CD8-positive, alpha-beta memory T cell (primary cell): ENCODE results near the gene DNAJC1. TPM values are rescaled to one million over a fixed set of nuclear protein-coding genes. Genes with fewer than 3 reads are reported as not detected.
"Not testable (repeated sequence)": the region's sequence is repeated elsewhere in the genome, so short reads cannot be mapped to it uniquely, and the experiment has no call there.

Experiments
- CTCF ChIA-PET: fragments of 350-600 bp; sonication (Branson Sonifier 250); formaldehyde crosslinking; loops from one replicate; lab custom pipeline; 2021; ENCODE audit warnings: antibody characterized with exemption; lab: Charles Lee
- POLR2A ChIA-PET: fragments of 350-600 bp; sonication (Branson Sonifier 250); formaldehyde crosslinking; loops from one replicate; lab custom pipeline; 2021; ENCODE audit warnings: antibody characterized with exemption; lab: Charles Lee
- DNase-seq, 5 donors: peaks; one replicate each; pipeline versions ENCODE4 v3.0.0 to v3.0.0-alpha.2; 2020 to 2022; ENCODE audit warnings: mixed read lengths in 1 of 5
- H3K27ac ChIP-seq: one replicate; pipeline ENCODE4 v1.7.0; 2013; ENCODE audit warnings: low read depth, mild to moderate bottlenecking, low read length, moderate library complexity
- H3K27me3 ChIP-seq: 2 replicates; pipeline ENCODE4 v1.7.0; 2013; ENCODE audit warnings: low read length, mild to moderate bottlenecking; ENCODE audit not compliant: insufficient read depth, poor library complexity, severe bottlenecking
- H3K36me3 ChIP-seq: 2 replicates; pipeline ENCODE4 v1.7.0; 2013; ENCODE audit warnings: mild to moderate bottlenecking, low read length, moderate library complexity; ENCODE audit not compliant: insufficient read depth
- H3K4me1 ChIP-seq: 2 replicates; pipeline ENCODE4 v1.7.0; 2013; ENCODE audit warnings: mild to moderate bottlenecking, low read length, moderate library complexity; ENCODE audit not compliant: insufficient read depth
- H3K4me3 ChIP-seq: 2 replicates; pipeline ENCODE4 v1.7.0; 2013; ENCODE audit warnings: mild to moderate bottlenecking, low read length
- H3K9me3 ChIP-seq: 2 replicates; pipeline ENCODE4 v1.7.0; 2013; ENCODE audit warnings: mild to moderate bottlenecking, low read length
- H3K27ac Mint-ChIP-seq, 8 donors: one replicate each; pipeline ENCODE4 v1.8.0; 2020 to 2021; ENCODE audit warnings: mixed read lengths in 8 of 8, mild to moderate bottlenecking in 6 of 8, inconsistent platforms in 3 of 8, moderate library complexity in 3 of 8
- H3K27me3 Mint-ChIP-seq, 2 donors: one replicate each; pipeline ENCODE4 v1.8.0; 2020 to 2021; ENCODE audit warnings: mixed read lengths in 2 of 2, mild to moderate bottlenecking in 1 of 2, moderate library complexity in 1 of 2
- H3K36me3 Mint-ChIP-seq, 3 donors: one replicate each; pipeline ENCODE4 v1.8.0; 2020 to 2021; ENCODE audit warnings: mixed read lengths in 3 of 3, inconsistent platforms in 1 of 3, mild to moderate bottlenecking in 1 of 3
- H3K4me1 Mint-ChIP-seq, 3 donors: one replicate each; pipeline ENCODE4 v1.8.0; 2020 to 2021; ENCODE audit warnings: mixed read lengths in 3 of 3, inconsistent platforms in 1 of 3, mild to moderate bottlenecking in 1 of 3
- H3K4me3 Mint-ChIP-seq, 7 donors: one replicate each; pipeline ENCODE4 v1.8.0; 2020 to 2021; ENCODE audit warnings: mixed read lengths in 7 of 7, mild to moderate bottlenecking in 6 of 7, moderate library complexity in 4 of 7, inconsistent platforms in 2 of 7
- H3K9me3 Mint-ChIP-seq, 5 donors: one replicate each; pipeline ENCODE4 v1.8.0; 2020 to 2022; ENCODE audit warnings: mixed read lengths in 5 of 5, mild to moderate bottlenecking in 3 of 5, moderate library complexity in 2 of 5, inconsistent platforms in 1 of 5
- polyA plus RNA-seq: library from polyadenylated mRNA; unstranded; fragments of 300-500 nt; fragmentation: Illumina TruSeq; gene quantifications from one replicate; pipeline ENCODE4 v1.2.3, GENCODE V29; 2021
- total RNA-seq, 2 experiments: library from RNA; stranded (reverse); gene quantifications; one replicate each; pipeline ENCODE4 v1.2.3, GENCODE V29; 2021

DNAJC1 gene
- total and polyA plus RNA-seq, 3 experiments from 2014 or later = 30.8 to 46.0 (median 31.8) TPM

GRCh38 chr10:22032268-22032667 is 28.7 kb upstream of the DNAJC1 start:
- H3K9me3 ChIP-seq, H3K4me1 Mint-ChIP-seq, H3K27ac Mint-ChIP-seq, CTCF ChIA-PET, DNase-seq, H3K4me1 ChIP-seq, H3K4me3 ChIP-seq, H3K36me3 ChIP-seq, POLR2A ChIA-PET, H3K4me3 Mint-ChIP-seq, H3K27me3 ChIP-seq, H3K27ac ChIP-seq: not testable (repeated sequence)
- Mint-ChIP-seq H3K36me3 (peaks cover 0 to 17% (median 3%) of the 10 kb centered on the region in 3 donors), H3K9me3 (peaks cover 11 to 18% (median 13%) of the 10 kb centered on the region in 5 donors), H3K27me3 (peaks cover 35 to 69% of the 10 kb centered on the region in 2 donors)

GRCh38 chr10:22030421-22030820 is 26.9 kb upstream of the DNAJC1 start:
- Mint-ChIP-seq H3K27ac (no peak overlapping the region), H3K4me3 (no peak overlapping the region), H3K4me1 (peaks cover 0 to 5% (median 0%) of the 10 kb centered on the region in 3 donors), H3K9me3 (peaks cover 4 to 10% (median 8%) of the 10 kb centered on the region in 5 donors), H3K27me3 (peaks cover 31 to 59% of the 10 kb centered on the region in 2 donors), H3K36me3 (peaks cover 0 to 8% (median 0%) of the 10 kb centered on the region in 3 donors)
- Histone ChIP-seq H3K4me1 (peaks cover 9% of the 10 kb centered on the region), H3K4me3 (no peak overlapping the region), H3K27ac (no peak overlapping the region), H3K36me3 (no peaks in the 10 kb centered on the region), H3K27me3 (no peaks in the 10 kb centered on the region), H3K9me3 (no peaks in the 10 kb centered on the region)
- DNase-seq = no peak
- CTCF ChIA-PET = no interaction called here
- POLR2A ChIA-PET = no interaction called here

GRCh38 chr10:22029445-22030236 is 26.1 kb upstream of the DNAJC1 start:
- peak in 1 of 5 donors; percentile 10 for DNase-seq
- H3K27ac ChIP-seq = no peak overlapping the region
- peaks cover 0 to 4% (median 0%) of the 10 kb centered on the region in 3 donors for H3K36me3 Mint-ChIP-seq
- peaks cover 9% of the 10 kb centered on the region for H3K4me1 ChIP-seq
- no peak overlapping the region for H3K4me3 Mint-ChIP-seq
- peaks cover 4 to 5% (median 4%) of the 10 kb centered on the region in 5 donors for H3K9me3 Mint-ChIP-seq
- H3K27ac Mint-ChIP-seq = no peak overlapping the region
- peaks cover 0 to 5% (median 0%) of the 10 kb centered on the region in 3 donors for H3K4me1 Mint-ChIP-seq
- ChIA-PET CTCF (no interaction called here), POLR2A (no interaction called here)
- no peaks in the 10 kb centered on the region for H3K27me3 ChIP-seq
- H3K4me3 ChIP-seq = no peak overlapping the region
- H3K27me3 Mint-ChIP-seq = peaks cover 27 to 52% of the 10 kb centered on the region in 2 donors
- H3K36me3 ChIP-seq = no peaks in the 10 kb centered on the region
- H3K9me3 ChIP-seq = no peaks in the 10 kb centered on the region

- Mint-ChIP-seq H3K9me3 (peaks cover under 1 to 5% (median 3%) of the 10 kb centered on the region in 5 donors), H3K27ac (no peak overlapping the region), H3K4me3 (no peak overlapping the region), H3K27me3 (peaks cover 18 to 37% of the 10 kb centered on the region in 2 donors), H3K4me1 (peaks cover 6 to 13% (median 10%) of the 10 kb centered on the region in 3 donors), H3K36me3 (peaks cover 0 to 4% (median 0%) of the 10 kb centered on the region in 3 donors)
- POLR2A ChIA-PET = no interaction called here
- Histone ChIP-seq H3K36me3 (no peaks in the 10 kb centered on the region), H3K27ac (no peak overlapping the region), H3K9me3 (no peaks in the 10 kb centered on the region), H3K27me3 (no peaks in the 10 kb centered on the region), H3K4me1 (peaks cover 15% of the 10 kb centered on the region), H3K4me3 (no peak overlapping the region)
- CTCF ChIA-PET = interaction anchor here (0.6 kb wide), 1 partner anchor 980 kb away, joined by 3 read pairs; no protein-coding TSS in a partner anchor
- no peak for DNase-seq
Observed at GRCh38 chr10:22027364-22028238, 24.1 kb upstream of the DNAJC1 start.

GRCh38 chr10:22026287-22026686 is 22.8 kb upstream of the DNAJC1 start:
- H3K27me3 Mint-ChIP-seq = peaks cover 9 to 30% of the 10 kb centered on the region in 2 donors
- no peak for DNase-seq
- ChIA-PET POLR2A (interaction anchor here (0.7 kb wide), 1 partner anchor 465 kb away, joined by 3 read pairs; no protein-coding TSS in a partner anchor), CTCF (no interaction called here)
- no peaks in the 10 kb centered on the region for H3K9me3 Mint-ChIP-seq
- H3K4me3 ChIP-seq = no peak overlapping the region
- H3K27ac ChIP-seq = no peak overlapping the region
- H3K4me1 ChIP-seq = peaks cover 21% of the 10 kb centered on the region
- H3K27me3 ChIP-seq = no peaks in the 10 kb centered on the region
- H3K4me3 Mint-ChIP-seq = no peak overlapping the region
- H3K27ac Mint-ChIP-seq = peak overlapping the region in 1 of 8 donors; percentile 9
- no peaks in the 10 kb centered on the region for H3K9me3 ChIP-seq
- no peaks in the 10 kb centered on the region for H3K36me3 Mint-ChIP-seq
- no peaks in the 10 kb centered on the region for H3K36me3 ChIP-seq
- peaks cover 14 to 21% (median 18%) of the 10 kb centered on the region in 3 donors for H3K4me1 Mint-ChIP-seq

- H3K27me3 ChIP-seq = no peaks in the 10 kb centered on the region
- no peak overlapping the region for H3K27ac ChIP-seq
- peaks cover 13% of the 10 kb centered on the region for H3K4me1 ChIP-seq
- no peaks in the 10 kb centered on the region for H3K9me3 Mint-ChIP-seq
- peaks cover 14 to 21% (median 16%) of the 10 kb centered on the region in 3 donors for H3K4me1 Mint-ChIP-seq
- H3K36me3 Mint-ChIP-seq = no peaks in the 10 kb centered on the region
- DNase-seq = no peak
- H3K4me3 Mint-ChIP-seq = no peak overlapping the region
- no peaks in the 10 kb centered on the region for H3K36me3 ChIP-seq
- ChIA-PET POLR2A (no interaction called here), CTCF (no interaction called here)
- peaks cover 3 to 7% of the 10 kb centered on the region in 2 donors for H3K27me3 Mint-ChIP-seq
- peak overlapping the region in 4 of 8 donors; percentile 1 to 94 (median 82) for H3K27ac Mint-ChIP-seq
- no peak overlapping the region for H3K4me3 ChIP-seq
- H3K9me3 ChIP-seq = no peaks in the 10 kb centered on the region
Observed at GRCh38 chr10:22023508-22023907, 20.0 kb upstream of the DNAJC1 start.

- peak overlapping the region; percentile 9 to 88 (median 81) for H3K4me3 Mint-ChIP-seq
- H3K36me3 ChIP-seq = no peaks in the 10 kb centered on the region
- peak overlapping the region; percentile 32 to 95 (median 90) for H3K27ac Mint-ChIP-seq
- no peaks in the 10 kb centered on the region for H3K27me3 ChIP-seq
- no peaks in the 10 kb centered on the region for H3K36me3 Mint-ChIP-seq
- POLR2A ChIA-PET = no interaction called here
- H3K4me1 ChIP-seq = peaks cover 13% of the 10 kb centered on the region
- peaks cover 5% of the 10 kb centered on the region in 2 donors for H3K27me3 Mint-ChIP-seq
- DNase-seq = peak; percentile 16 to 62 (median 34)
- H3K9me3 Mint-ChIP-seq = no peaks in the 10 kb centered on the region
- peaks cover 14 to 21% (median 16%) of the 10 kb centered on the region in 3 donors for H3K4me1 Mint-ChIP-seq
- H3K4me3 ChIP-seq = peak overlapping the region; percentile 38
- CTCF ChIA-PET = no interaction called here
- no peaks in the 10 kb centered on the region for H3K9me3 ChIP-seq
- no peak overlapping the region for H3K27ac ChIP-seq
Observed at GRCh38 chr10:22022257-22023032, 18.9 kb upstream of the DNAJC1 start.
